Choroid plexus epithelial cell (primary cell): ENCODE results near the gene MAPK9.
A peak's percentile ranks its signal among the peaks of the same experiment; 100 is the strongest.

Source experiments
- DNase-seq: peaks from one replicate; pipeline ENCODE4 v3.0.0-alpha.2; 2010; ENCODE audit warnings: low read depth
- H3K4me3 ChIP-seq: 2 replicates; pipeline ENCODE4 v1.5.1; 2011; ENCODE audit warnings: low read depth, mild to moderate bottlenecking, control low read depth, low read length, moderate library complexity
- TF ChIP-seq, protein P1 (sequence below): conservative IDR thresholded peaks from 2 replicates; pipeline ENCODE4 v1.5.1; 2011; ENCODE audit warnings: low read depth, mild to moderate bottlenecking, control low read depth, inconsistent platforms, low read length, moderate library complexity

The MAPK9 gene

DNA sequence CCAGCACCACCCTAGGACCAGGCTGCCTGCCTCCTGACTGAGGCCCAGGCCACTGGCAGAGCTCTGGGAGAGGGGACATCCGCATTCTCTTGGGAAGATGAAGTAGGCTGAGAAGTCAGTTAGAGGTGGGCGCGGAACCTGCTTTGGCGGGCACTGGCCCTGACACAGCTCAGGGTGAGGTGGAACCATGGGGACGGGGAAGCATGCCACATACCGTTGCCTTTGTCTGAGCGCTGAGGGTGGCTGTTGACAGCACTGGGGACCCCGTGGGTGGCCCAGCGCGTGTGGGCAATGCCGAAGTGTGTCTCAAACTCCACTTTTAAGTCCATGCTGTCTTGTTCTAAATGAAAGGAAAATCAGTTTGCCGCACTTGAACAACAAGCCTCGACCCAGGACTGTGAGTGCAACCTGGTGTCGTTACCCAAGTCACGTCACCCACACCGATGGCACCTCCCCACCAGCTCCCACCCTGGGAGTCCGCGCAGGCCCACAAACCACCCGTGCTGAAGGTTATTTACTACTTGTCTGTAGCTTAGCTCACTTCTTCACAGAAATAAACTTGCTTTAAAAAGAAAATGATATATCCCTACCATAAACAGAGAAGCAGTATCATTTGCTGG is 43.8 kb upstream of the MAPK9 start:
- H3K4me3 ChIP-seq: no peak overlapping the region
- TF ChIP-seq, protein P1, sequence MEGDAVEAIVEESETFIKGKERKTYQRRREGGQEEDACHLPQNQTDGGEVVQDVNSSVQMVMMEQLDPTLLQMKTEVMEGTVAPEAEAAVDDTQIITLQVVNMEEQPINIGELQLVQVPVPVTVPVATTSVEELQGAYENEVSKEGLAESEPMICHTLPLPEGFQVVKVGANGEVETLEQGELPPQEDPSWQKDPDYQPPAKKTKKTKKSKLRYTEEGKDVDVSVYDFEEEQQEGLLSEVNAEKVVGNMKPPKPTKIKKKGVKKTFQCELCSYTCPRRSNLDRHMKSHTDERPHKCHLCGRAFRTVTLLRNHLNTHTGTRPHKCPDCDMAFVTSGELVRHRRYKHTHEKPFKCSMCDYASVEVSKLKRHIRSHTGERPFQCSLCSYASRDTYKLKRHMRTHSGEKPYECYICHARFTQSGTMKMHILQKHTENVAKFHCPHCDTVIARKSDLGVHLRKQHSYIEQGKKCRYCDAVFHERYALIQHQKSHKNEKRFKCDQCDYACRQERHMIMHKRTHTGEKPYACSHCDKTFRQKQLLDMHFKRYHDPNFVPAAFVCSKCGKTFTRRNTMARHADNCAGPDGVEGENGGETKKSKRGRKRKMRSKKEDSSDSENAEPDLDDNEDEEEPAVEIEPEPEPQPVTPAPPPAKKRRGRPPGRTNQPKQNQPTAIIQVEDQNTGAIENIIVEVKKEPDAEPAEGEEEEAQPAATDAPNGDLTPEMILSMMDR: no peak
- DNase-seq: no peak

DNA sequence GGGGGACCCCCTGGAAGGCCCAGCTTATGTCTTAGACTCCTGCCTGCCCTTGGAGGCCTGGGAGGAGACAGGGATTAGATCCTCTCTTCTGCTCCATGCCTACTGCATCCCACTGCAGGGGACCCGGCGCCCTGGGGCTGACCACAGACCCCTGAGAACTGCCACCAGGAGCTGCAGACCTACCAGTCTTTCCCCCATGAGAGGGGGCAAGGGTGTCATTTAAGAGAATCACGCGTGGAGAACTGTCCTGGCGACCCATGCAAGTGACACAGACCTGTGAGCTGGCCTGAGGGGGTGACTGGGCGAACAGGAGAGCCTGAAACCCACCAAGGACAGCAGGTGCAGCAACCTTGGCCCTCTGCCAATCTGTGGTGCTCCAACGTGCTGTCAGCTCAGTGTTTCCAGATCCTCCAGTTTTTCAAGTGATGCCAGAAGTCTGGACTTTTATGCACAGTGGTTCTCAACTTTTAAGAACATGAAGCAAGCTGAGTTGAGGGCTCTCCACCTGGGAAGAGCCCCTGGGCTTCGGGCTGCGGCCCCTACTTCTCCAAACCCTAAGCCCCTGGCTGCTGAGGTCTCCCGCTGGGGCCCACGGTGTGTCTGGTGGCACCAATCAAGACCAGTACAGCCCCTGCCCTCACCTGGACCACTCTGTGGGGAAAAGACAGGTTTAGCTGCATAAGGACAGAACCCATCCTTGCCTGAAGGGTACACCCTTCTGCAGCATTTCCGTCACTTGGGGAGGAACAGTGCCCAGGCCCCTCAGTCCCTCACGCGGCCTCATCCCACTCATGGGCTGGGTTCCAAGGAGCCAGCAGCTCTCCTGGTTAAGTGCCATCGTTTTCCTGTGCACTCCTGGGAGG is 43.1 kb upstream of the MAPK9 start:
- TF ChIP-seq, protein P1: no peak
- no peak for DNase-seq
- no peak overlapping the region for H3K4me3 ChIP-seq

DNA sequence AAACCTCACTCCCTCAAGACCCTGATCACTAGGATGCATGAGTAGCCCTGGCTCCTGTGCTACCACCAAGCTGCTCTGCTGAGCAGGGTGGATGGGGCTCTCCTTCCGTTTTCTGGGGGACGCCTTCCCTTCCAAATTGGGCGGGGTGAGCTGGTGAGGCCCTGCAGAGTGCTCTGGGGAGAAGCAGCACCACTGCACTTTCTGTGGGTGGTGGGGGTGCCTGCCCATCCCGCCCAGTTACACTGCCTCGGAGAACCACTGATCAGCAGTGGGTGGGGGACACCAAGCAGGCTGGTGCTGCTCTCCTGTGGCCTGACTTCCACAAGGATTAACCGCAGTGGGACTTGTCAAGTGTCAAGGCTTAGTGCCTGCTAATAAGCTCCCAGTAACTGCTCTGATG is 42.3 kb upstream of the MAPK9 start:
- DNase-seq: no peak
- TF ChIP-seq, protein P1: no peak

DNA sequence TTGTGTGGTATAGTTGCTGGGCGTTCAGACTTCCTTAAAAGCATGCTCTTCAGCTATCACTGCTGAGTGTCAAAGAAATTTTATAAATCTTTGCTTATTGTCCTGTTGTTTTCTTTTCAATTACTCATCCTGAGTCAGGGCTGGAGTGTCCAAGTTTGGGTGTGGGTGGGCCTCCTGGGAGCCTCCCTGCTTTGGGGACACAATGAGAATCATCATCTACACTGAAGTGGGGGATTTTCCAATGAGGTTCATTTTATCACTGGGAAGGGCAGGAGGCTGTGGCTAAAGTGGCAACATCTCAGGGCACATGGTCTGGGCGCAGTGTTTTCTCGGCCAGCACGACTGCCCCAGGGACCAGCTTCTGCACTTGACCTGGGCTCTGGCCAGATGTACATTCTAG is 41.8 kb upstream of the MAPK9 start:
- TF ChIP-seq, protein P1: no peak

More for the DNA sequence above, 42.3 kb upstream of the MAPK9 start:
- H3K4me3 ChIP-seq: no peak overlapping the region

DNA sequence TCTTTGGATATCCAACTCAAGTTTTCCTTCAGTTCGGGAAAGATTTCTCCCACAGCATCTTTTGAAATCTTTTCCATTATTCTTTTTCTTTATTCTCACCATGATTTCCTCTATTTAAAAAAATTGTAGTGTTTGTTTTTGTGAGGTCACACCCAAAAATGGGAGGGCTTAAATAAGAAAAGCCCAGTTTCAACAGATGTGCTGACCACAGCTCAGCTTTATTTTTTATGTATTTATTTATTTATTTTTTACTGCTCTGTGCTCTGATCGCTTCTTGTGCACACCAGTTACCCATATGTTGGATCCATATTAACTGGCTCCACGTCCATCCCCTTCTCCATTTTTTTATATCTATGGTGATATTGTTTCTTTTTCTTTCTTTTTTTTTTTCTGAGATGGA is 41.0 kb upstream of the MAPK9 start:
- DNase-seq: no peak
- no peak overlapping the region for H3K4me3 ChIP-seq
- TF ChIP-seq, protein P1: no peak

More for the DNA sequence above, 41.8 kb upstream of the MAPK9 start:
- DNase-seq: peak; percentile 48
- H3K4me3 ChIP-seq: no peak overlapping the region

DNA sequence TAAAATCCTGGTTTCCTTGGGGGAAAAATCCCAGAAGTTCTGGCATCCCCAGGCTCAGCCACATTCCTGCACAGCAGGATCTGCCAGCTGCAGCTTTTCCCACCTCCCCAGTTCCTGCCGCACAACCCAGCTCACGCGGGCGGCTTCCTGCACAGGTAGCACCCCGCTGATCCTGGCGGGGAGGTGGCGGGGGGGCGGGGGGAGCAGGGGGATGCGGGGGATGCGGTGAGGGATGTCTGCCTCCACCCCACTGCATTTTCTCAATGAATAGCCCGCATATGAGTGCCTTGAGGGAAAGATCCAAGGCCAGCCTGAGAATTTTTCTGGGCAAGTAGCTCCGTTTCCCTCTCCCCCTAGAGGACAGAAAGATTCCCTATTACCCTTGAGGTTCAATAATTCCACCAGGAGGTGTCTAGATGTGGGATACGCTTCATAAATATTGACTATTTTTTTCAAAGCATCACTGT is 40.2 kb upstream of the MAPK9 start:
- no peak for DNase-seq
- TF ChIP-seq, protein P1: peak; percentile 51
- no peak overlapping the region for H3K4me3 ChIP-seq
